Mesendoderm (in vitro differentiated cells): ENCODE measurements around the gene ARVCF.

ENCODE experiments used
- DNase-seq: peaks from one replicate; pipeline ENCODE4 v3.0.0; 2013
- H2AK5ac ChIP-seq: 2 replicates; pipeline ENCODE4 v1.6.1; 2013; ENCODE audit warnings: low read length, inconsistent platforms
- H2BK120ac ChIP-seq: 2 replicates; pipeline ENCODE4 v1.6.1; 2013; ENCODE audit warnings: low read depth, mild to moderate bottlenecking, low read length, moderate library complexity, mixed read lengths
- H2BK15ac ChIP-seq: replicated peaks from 2 replicates; pipeline ENCODE4 v1.6.1; 2013; ENCODE audit warnings: low read depth, mild to moderate bottlenecking, moderate library complexity
- H2BK5ac ChIP-seq: 2 replicates; pipeline ENCODE4 v1.6.1; 2013; ENCODE audit warnings: low read length, inconsistent platforms
- H3K18ac ChIP-seq: 2 replicates; pipeline ENCODE4 v1.6.1; 2013; ENCODE audit warnings: mild to moderate bottlenecking, low read length, mixed read lengths
- H3K23ac ChIP-seq: one replicate; pipeline ENCODE4 v1.6.1; 2013; ENCODE audit warnings: low read length
- H3K27ac ChIP-seq: 2 replicates; pipeline ENCODE4 v1.5.1; 2013; ENCODE audit warnings: low read depth, mild to moderate bottlenecking, inconsistent platforms, low read length, moderate library complexity
- H3K27me3 ChIP-seq: 2 replicates; pipeline ENCODE4 v1.6.1; 2013; ENCODE audit warnings: low read length, control low read depth, mild to moderate bottlenecking, inconsistent platforms; ENCODE audit not compliant: insufficient read depth, poor library complexity
- H3K36me3 ChIP-seq: 2 replicates; pipeline ENCODE4 v1.6.1; 2013; ENCODE audit warnings: low read length, inconsistent platforms; ENCODE audit not compliant: control insufficient read depth, insufficient read depth
- H3K4ac ChIP-seq: one replicate; pipeline ENCODE4 v1.6.1; 2013; ENCODE audit warnings: low read depth, mild to moderate bottlenecking, low read length, moderate library complexity
- H3K4me1 ChIP-seq: 2 replicates; pipeline ENCODE4 v1.6.1; 2013; ENCODE audit warnings: low read depth, low read length, inconsistent platforms; ENCODE audit not compliant: control insufficient read depth
- H3K4me2 ChIP-seq: 2 replicates; pipeline ENCODE4 v1.6.1; 2013; ENCODE audit warnings: low read length
- H3K4me3 ChIP-seq: 2 replicates; pipeline ENCODE4 v1.5.1; 2013; ENCODE audit warnings: mild to moderate bottlenecking, low read length
- H3K56ac ChIP-seq: one replicate; pipeline ENCODE4 v1.6.1; 2013; ENCODE audit warnings: low read length
- H3K79me1 ChIP-seq: 2 replicates; pipeline ENCODE4 v1.6.1; 2013; ENCODE audit warnings: low read length, inconsistent platforms
- H3K79me2 ChIP-seq: 2 replicates; pipeline ENCODE4 v1.6.1; 2013; ENCODE audit warnings: mild to moderate bottlenecking, low read length; ENCODE audit not compliant: control insufficient read depth, insufficient read depth
- H3K9ac ChIP-seq: 2 replicates; pipeline ENCODE4 v1.6.1; 2013; ENCODE audit warnings: low read length, inconsistent platforms
- H4K5ac ChIP-seq: one replicate; pipeline ENCODE4 v1.6.1; 2013; ENCODE audit warnings: low read length
- H4K8ac ChIP-seq: one replicate; pipeline ENCODE4 v1.6.1; 2013; ENCODE audit warnings: low read depth, mild to moderate bottlenecking, control low read depth, low read length, moderate library complexity
- WGBS: extraction: QIAGEN DNeasy Blood & Tissue Kit; methylation state at CpG from one replicate; pipeline ENCODE4 v1.1.7; 2013; ENCODE audit warnings: low lambda C conversion rate, missing lambda C conversion rate; ENCODE audit not compliant: insufficient coverage; ENCODE audit errors: extremely low coverage; 5-methylcytosine and 5-hydroxymethylcytosine counted together

The ARVCF gene

GRCh38 chr22:20026204-20026908 lies 9.7 kb upstream of the ARVCF start:
- H3K4me1 ChIP-seq, result no peaks in the 10 kb centered on the region
- no peak overlapping the region for H3K23ac ChIP-seq
- H2AK5ac ChIP-seq, result no peak overlapping the region
- H4K8ac ChIP-seq, result no peak overlapping the region
- no peak overlapping the region for H3K27ac ChIP-seq
- no peak overlapping the region for H3K4me2 ChIP-seq
- no peak overlapping the region for H3K4me3 ChIP-seq
- H3K4ac ChIP-seq, result no peak overlapping the region
- no peak overlapping the region for H3K9ac ChIP-seq
- no peaks in the 10 kb centered on the region for H3K79me2 ChIP-seq
- peaks cover 2% of the 10 kb centered on the region for H3K79me1 ChIP-seq
- no peak overlapping the region for H2BK5ac ChIP-seq
- H3K36me3 ChIP-seq, result no peaks in the 10 kb centered on the region
- H3K56ac ChIP-seq, result no peak overlapping the region
- no peak overlapping the region for H2BK120ac ChIP-seq
- no peak for DNase-seq
- no peak overlapping the region for H3K18ac ChIP-seq
- H3K27me3 ChIP-seq, result no peaks in the 10 kb centered on the region
- H4K5ac ChIP-seq, result no peak overlapping the region
- WGBS, result no CpG with 5 or more reads among the region's 13 CpGs
- H2BK15ac ChIP-seq, result no peak overlapping the region

DNA sequence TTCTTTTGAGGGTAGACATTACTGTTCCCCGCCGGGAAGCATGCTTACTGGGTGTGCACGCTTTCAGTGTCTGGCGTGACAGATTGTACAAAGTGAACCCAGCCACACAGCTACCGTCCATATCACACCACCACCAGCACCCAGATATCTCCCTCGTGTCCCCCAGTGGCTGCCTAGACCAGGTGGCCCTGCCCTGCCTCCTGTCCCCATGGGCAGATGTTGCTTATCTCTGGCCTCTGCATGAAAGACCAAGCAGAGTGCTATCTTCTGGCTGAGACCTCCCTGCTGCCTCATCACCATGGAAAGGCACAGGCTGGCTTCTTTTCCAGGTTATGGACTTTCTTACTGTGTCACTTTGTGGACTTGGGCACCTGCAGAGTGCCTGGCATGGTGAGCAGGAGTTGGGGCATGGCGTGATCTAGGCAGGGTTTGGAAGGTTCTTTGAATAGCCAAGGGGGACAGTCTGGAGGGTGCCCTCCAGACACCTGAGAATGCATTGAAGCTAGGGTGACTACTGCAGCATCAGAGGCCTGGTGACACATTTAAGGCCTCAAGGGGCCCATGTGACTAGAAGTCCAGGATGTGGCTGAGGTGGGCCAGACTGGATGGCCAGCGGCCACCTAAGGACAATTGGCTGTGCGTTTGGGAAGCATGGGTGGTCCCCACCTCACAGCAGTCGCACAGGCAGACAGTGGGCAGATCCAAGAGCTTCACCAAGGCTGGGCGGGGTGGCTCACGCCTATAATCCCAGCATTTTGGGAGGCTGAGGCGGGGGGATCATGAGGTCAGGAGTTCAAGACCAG lies 9.0 kb upstream of the ARVCF start:
- H3K18ac ChIP-seq, result no peak overlapping the region
- no peaks in the 10 kb centered on the region for H3K27me3 ChIP-seq
- no peaks in the 10 kb centered on the region for H3K4me1 ChIP-seq
- H3K4me3 ChIP-seq, result no peak overlapping the region
- no CpG with 5 or more reads among the region's 13 CpGs for WGBS
- H2AK5ac ChIP-seq, result no peak overlapping the region
- H3K27ac ChIP-seq, result no peak overlapping the region
- H4K8ac ChIP-seq, result no peak overlapping the region
- no peak overlapping the region for H2BK120ac ChIP-seq
- no peak overlapping the region for H4K5ac ChIP-seq
- no peak overlapping the region for H3K4ac ChIP-seq
- H3K56ac ChIP-seq, result no peak overlapping the region
- no peak overlapping the region for H2BK15ac ChIP-seq
- H3K79me1 ChIP-seq, result peaks cover 2% of the 10 kb centered on the region
- no peak overlapping the region for H3K4me2 ChIP-seq
- no peaks in the 10 kb centered on the region for H3K79me2 ChIP-seq
- no peaks in the 10 kb centered on the region for H3K36me3 ChIP-seq
- no peak overlapping the region for H2BK5ac ChIP-seq
- H3K23ac ChIP-seq, result no peak overlapping the region
- H3K9ac ChIP-seq, result no peak overlapping the region
- DNase-seq, result no peak

- no CpG with 5 or more reads among the region's 15 CpGs for WGBS
- no peak for DNase-seq
Observed at GRCh38 chr22:20024650-20025397, 8.2 kb upstream of the ARVCF start.

DNA sequence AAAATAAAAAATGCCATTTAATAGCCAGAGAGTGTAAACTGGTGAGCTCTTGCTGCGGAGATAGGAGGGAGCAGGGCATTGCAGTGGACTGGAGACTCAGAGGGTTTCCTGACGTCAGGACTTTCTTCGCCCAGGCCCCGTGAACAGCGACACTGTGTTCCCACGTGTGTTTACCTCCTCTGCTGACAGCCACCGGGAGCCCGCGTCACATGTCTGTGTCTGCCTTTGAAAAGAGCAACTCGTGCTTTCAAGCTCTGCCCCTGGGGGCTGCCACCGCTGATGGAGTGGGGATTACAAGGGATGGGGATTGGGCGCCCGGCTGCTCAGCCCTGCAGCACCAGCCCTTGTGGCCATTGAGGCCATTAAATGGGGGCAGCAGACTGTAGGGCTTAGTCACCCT lies 7.6 kb upstream of the ARVCF start:
- WGBS, result no CpG with 5 or more reads among the region's 13 CpGs
- H3K27ac ChIP-seq, result no peak overlapping the region
- H2BK120ac ChIP-seq, result no peak overlapping the region
- H4K8ac ChIP-seq, result no peak overlapping the region
- H3K4me2 ChIP-seq, result no peak overlapping the region
- no peak overlapping the region for H2BK5ac ChIP-seq
- H3K4ac ChIP-seq, result no peak overlapping the region
- H3K4me1 ChIP-seq, result peaks cover 2% of the 10 kb centered on the region
- H3K9ac ChIP-seq, result no peak overlapping the region
- no peak overlapping the region for H3K18ac ChIP-seq
- no peak overlapping the region for H3K56ac ChIP-seq
- H3K79me1 ChIP-seq, result peaks cover 2% of the 10 kb centered on the region
- H3K4me3 ChIP-seq, result no peak overlapping the region
- no peak overlapping the region for H3K23ac ChIP-seq
- no peak overlapping the region for H2BK15ac ChIP-seq
- no peak for DNase-seq
- no peak overlapping the region for H4K5ac ChIP-seq
- H2AK5ac ChIP-seq, result no peak overlapping the region
- H3K27me3 ChIP-seq, result no peaks in the 10 kb centered on the region
- no peaks in the 10 kb centered on the region for H3K36me3 ChIP-seq
- no peaks in the 10 kb centered on the region for H3K79me2 ChIP-seq

More at GRCh38 chr22:20024650-20025397, 8.2 kb upstream of the ARVCF start:
- Histone ChIP-seq H4K5ac (no peak overlapping the region), H2BK5ac (no peak overlapping the region), H3K9ac (no peak overlapping the region), H3K27me3 (no peaks in the 10 kb centered on the region), H4K8ac (no peak overlapping the region), H3K18ac (no peak overlapping the region), H3K4me3 (no peak overlapping the region), H3K79me1 (peaks cover 2% of the 10 kb centered on the region), H2BK120ac (no peak overlapping the region), H3K56ac (no peak overlapping the region), H2AK5ac (no peak overlapping the region), H2BK15ac (no peak overlapping the region), H3K4ac (no peak overlapping the region), H3K4me2 (no peak overlapping the region), H3K23ac (no peak overlapping the region), H3K4me1 (peaks cover 2% of the 10 kb centered on the region), H3K27ac (no peak overlapping the region), H3K36me3 (no peaks in the 10 kb centered on the region), H3K79me2 (no peaks in the 10 kb centered on the region)

DNA sequence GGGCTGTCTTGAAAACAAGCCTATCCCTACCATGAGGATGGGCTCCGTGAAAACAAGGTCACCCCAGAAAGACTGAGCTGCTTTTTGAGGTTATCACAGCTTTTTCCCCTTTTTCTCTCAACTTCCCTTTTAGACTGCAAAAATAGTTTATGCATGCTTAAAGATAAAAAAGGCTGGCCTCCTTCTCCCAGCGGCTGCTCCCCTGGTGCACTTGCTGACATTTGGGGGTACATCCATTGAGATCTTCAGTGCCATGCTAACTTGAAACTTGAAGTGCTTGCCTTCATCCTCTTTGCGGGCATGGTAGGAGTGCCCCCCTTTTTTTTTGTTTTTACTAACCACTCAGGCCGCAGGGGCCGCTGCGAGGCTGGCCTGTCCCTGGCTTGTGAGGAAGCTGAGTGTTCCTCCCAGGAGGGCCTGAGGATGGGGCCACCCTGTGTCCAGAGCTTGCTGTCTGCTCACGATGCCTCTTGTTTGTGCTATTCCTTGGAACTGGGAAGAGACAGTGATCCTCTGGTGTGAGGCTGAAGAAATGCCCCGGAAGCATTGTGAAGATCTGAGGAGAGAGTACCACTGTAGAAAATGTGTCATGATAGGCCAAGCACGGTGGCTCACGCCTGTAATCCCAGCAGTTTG lies 6.5 kb upstream of the ARVCF start:
- no peak overlapping the region for H3K4me3 ChIP-seq
- no peaks in the 10 kb centered on the region for H3K79me2 ChIP-seq
- H2BK5ac ChIP-seq, result no peak overlapping the region
- no peak overlapping the region for H2AK5ac ChIP-seq
- WGBS, result no CpG with 5 or more reads among the region's 10 CpGs
- H3K23ac ChIP-seq, result peak overlapping the region; percentile 54
- no peak overlapping the region for H3K56ac ChIP-seq
- H3K36me3 ChIP-seq, result no peaks in the 10 kb centered on the region
- H2BK15ac ChIP-seq, result no peak overlapping the region
- H3K4me2 ChIP-seq, result no peak overlapping the region
- H4K5ac ChIP-seq, result no peak overlapping the region
- no peak for DNase-seq
- no peak overlapping the region for H3K18ac ChIP-seq
- no peak overlapping the region for H3K27ac ChIP-seq
- H3K9ac ChIP-seq, result no peak overlapping the region
- no peak overlapping the region for H2BK120ac ChIP-seq
- H3K79me1 ChIP-seq, result peaks cover 2% of the 10 kb centered on the region
- H4K8ac ChIP-seq, result no peak overlapping the region
- H3K4me1 ChIP-seq, result peaks cover 2% of the 10 kb centered on the region
- no peak overlapping the region for H3K4ac ChIP-seq
- peaks cover 4% of the 10 kb centered on the region for H3K27me3 ChIP-seq
